ENCODE results near the gene PRKAR1B. TPM values are rescaled to one million over a fixed set of nuclear protein-coding genes. Genes with fewer than 3 reads are reported as not detected.

Gene PRKAR1B
- total RNA-seq, 1 donor from 2014 or later: 19.3 TPM

DNA sequence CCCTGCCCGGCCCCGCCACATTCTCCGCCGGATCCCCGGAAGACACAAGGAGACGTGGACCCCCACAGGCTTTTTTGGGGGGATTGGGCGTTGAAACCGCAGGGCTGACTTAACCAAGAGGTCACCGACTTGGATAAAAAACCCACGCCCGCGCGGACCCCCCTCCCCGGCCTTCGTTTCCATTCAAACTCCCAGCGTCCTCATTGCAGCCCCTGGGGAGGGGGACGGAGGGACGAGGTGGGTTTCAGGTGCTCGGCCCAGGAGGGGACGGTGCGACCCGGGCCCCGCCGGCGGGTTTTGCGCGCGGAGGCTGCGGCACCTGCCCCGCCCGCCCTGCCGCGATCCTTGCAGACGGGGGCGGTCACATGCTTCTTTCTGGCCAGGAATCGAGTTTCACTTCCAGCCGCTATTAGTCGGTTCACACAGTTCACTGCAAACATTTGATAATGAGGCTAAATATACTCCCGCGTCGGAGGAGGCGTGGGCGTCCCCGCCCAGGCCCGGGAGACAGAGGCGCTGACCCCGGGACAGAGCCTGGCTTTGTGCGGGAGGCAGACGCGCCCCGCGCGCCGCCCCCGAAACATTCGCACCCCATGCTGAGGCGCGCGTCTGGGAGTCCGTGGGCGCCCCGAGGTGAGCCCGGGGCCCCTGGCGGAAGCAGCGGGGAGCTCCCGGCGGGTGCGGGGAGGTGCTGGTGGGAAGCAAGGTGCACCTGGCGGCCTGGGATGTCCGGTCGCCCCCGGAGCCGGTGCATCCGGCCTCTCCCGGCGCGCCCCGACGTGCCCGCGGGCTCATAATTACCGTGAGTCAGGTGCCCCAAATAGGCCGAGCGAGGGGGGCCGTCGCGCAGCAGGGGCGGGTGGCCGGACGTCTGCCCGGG, 204.8 kb downstream of the PRKAR1B start:
- Histone ChIP-seq H3K27me3 (ENCODE audit: control insufficient read depth in 3 of 3, insufficient read depth in 3 of 3, low read length in 3 of 3) (peaks cover 0 to 5% (median 0%) of the 10 kb centered on the region in 3 donors), H3K4me1 (ENCODE audit: control insufficient read depth in 3 of 3, insufficient read depth in 3 of 3, low read length in 3 of 3) (peaks cover 6 to 24% (median 16%) of the 10 kb centered on the region in 3 donors), H3K27ac (ENCODE audit: low read depth, low read length) (peak overlapping the region; percentile 36), H3K9me3 (ENCODE audit: control insufficient read depth in 3 of 3, low read length in 3 of 3) (no peaks in the 10 kb centered on the region), H3K4me3 (ENCODE audit: low read length in 3 of 3) (peak overlapping the region; percentile 19 to 66 (median 58)), H3K36me3 (ENCODE audit: control insufficient read depth in 3 of 3, insufficient read depth in 3 of 3, low read length in 3 of 3) (no peaks in the 10 kb centered on the region), H3K9ac (ENCODE audit: low read depth in 1 of 3, low read length in 3 of 3) (peak overlapping the region in 2 of 3 donors; percentile 59 to 71)

DNA sequence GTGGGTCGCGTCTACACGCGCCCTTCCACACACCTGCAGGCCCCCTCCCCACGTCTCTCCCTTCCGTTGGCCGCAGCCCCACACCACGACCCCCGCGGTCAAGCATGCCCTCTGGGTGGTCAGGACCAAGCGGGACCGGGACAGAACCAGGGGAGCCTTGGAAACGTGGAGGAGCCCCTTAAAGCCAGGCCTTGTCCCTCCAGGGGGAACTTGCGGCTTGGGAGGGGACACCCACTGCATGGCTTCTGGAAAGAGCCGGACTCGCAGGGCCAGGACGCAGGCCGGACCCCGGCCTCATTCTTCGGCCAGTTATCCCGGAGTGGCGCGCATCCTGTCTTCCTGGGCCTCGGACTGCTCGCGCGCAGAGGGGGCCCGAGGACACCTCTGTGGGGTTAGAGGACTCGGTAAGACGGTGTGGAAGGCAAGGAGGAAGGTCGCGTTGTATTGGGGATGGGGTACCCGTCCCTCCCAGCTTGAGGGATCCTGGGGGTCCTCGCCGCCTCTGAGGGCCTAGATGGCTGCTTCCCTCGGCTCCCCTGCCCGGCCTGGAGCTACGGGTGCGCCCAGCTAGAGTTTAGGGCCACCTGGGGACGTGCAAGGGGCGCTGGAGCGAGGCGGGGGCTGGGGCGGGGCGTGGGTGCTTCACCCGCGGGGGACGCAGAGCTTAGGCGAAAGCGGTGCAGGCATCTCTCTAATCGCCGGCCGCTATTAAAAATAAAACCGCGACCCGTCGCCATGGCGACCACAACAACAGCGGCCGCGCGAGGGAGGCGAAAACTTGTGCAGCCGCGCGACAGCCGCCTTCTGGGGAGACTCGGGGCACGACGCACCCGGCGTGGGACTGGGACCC, 205.6 kb downstream of the PRKAR1B start:
- Histone ChIP-seq H3K9me3 (ENCODE audit: control insufficient read depth in 3 of 3, low read length in 3 of 3) (no peaks in the 10 kb centered on the region), H3K27me3 (ENCODE audit: control insufficient read depth in 3 of 3, insufficient read depth in 3 of 3, low read length in 3 of 3) (peaks cover 0 to 3% (median 0%) of the 10 kb centered on the region in 3 donors), H3K27ac (ENCODE audit: low read depth, low read length) (no peak overlapping the region), H3K4me1 (ENCODE audit: control insufficient read depth in 3 of 3, insufficient read depth in 3 of 3, low read length in 3 of 3) (peaks cover 6 to 24% (median 18%) of the 10 kb centered on the region in 3 donors), H3K9ac (ENCODE audit: low read depth in 1 of 3, low read length in 3 of 3) (peak overlapping the region in 2 of 3 donors; percentile 59 to 71), H3K36me3 (ENCODE audit: control insufficient read depth in 3 of 3, insufficient read depth in 3 of 3, low read length in 3 of 3) (no peaks in the 10 kb centered on the region), H3K4me3 (ENCODE audit: low read length in 3 of 3) (peak overlapping the region; percentile 19 to 66 (median 58))

GRCh38 chr7:520503-521161, 206.4 kb downstream of the PRKAR1B start:
- Histone ChIP-seq H3K27ac (ENCODE audit: low read depth, low read length) (peak overlapping the region; percentile 70), H3K4me1 (ENCODE audit: control insufficient read depth in 3 of 3, insufficient read depth in 3 of 3, low read length in 3 of 3) (peaks cover 8 to 30% (median 24%) of the 10 kb centered on the region in 3 donors), H3K27me3 (ENCODE audit: control insufficient read depth in 3 of 3, insufficient read depth in 3 of 3, low read length in 3 of 3) (peaks cover 0 to 2% (median 0%) of the 10 kb centered on the region in 3 donors), H3K36me3 (ENCODE audit: control insufficient read depth in 3 of 3, insufficient read depth in 3 of 3, low read length in 3 of 3) (no peaks in the 10 kb centered on the region), H3K4me3 (ENCODE audit: low read length in 3 of 3) (peak overlapping the region in 1 of 3 donors; percentile 29), H3K9ac (ENCODE audit: low read depth in 1 of 3, low read length in 3 of 3) (peak overlapping the region in 1 of 3 donors; percentile 64), H3K9me3 (ENCODE audit: control insufficient read depth in 3 of 3, low read length in 3 of 3) (no peaks in the 10 kb centered on the region)

- no peaks in the 10 kb centered on the region for H3K36me3 ChIP-seq (ENCODE audit: control insufficient read depth in 3 of 3, insufficient read depth in 3 of 3, low read length in 3 of 3)
- H3K4me3 ChIP-seq (ENCODE audit: low read length in 3 of 3): peak within 1 kb of the TSS; percentile 79 to 80 (median 80)
- H3K27ac ChIP-seq (ENCODE audit: low read depth, low read length): peak within 1 kb of the TSS; percentile 91
- H3K4me1 ChIP-seq (ENCODE audit: control insufficient read depth in 3 of 3, insufficient read depth in 3 of 3, low read length in 3 of 3): peaks cover 17 to 39% (median 33%) of the 10 kb centered on the region in 3 donors
- H3K27me3 ChIP-seq (ENCODE audit: control insufficient read depth in 3 of 3, insufficient read depth in 3 of 3, low read length in 3 of 3): peaks cover 0 to 2% (median 0%) of the 10 kb centered on the region in 3 donors
- H3K9me3 ChIP-seq (ENCODE audit: control insufficient read depth in 3 of 3, low read length in 3 of 3): no peaks in the 10 kb centered on the region
- H3K9ac ChIP-seq (ENCODE audit: low read depth in 1 of 3, low read length in 3 of 3): peak within 1 kb of the TSS; percentile 84 to 92 (median 87)
Observed at GRCh38 chr7:519484-520390, 207.3 kb downstream of the PRKAR1B start, which contains the start of gene PDGFA. TSS of gene PDGFA (minus strand) at chr7:519846. CDS start at chr7:519001, 845 bp downstream.

DNA sequence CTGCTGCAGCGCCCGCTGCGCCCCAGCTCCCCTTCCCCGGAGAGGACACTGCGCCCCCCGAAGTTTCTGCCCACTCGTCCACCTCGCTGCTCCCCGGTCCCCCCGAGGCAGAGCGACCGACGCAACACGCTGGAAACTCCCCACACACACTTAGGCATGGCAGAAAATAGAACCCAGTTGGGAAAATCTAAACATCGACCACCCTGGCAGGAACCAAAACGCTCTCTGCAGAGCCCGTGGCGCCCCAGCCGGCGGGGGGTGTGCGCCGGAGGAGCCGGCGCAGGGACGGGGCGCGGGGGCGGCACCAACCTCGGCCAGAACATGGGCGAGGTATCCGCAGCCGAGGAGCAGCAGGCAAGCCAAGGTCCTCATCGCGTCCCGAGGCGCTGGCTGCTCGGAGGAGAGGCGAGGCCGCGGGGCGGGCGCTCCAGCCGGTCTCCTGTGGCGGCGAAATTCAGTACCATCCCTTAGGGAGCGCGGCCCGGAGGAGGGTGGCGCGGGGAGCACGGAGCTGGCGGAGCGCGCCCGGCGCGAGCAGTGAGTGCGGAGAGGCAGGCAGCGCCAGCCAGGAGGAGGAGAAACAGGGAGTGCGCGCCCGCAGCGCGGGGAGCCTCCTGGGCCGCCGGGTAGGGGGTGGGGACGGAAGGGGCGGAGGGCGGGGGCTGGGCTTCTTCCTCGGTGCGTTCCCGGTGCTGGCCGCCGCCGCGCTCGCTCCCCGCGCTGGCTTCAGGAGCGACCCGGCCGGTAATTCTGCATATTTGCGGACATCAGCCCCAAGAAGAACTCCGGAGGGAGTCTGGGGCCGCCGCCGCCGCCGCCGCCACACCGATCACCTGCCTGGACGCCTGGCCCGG, 208.2 kb downstream of the PRKAR1B start:
- peak overlapping the region; percentile 91 for H3K27ac ChIP-seq (ENCODE audit: low read depth, low read length)
- peak overlapping the region; percentile 79 to 80 (median 80) for H3K4me3 ChIP-seq (ENCODE audit: low read length in 3 of 3)
- no peaks in the 10 kb centered on the region for H3K36me3 ChIP-seq (ENCODE audit: control insufficient read depth in 3 of 3, insufficient read depth in 3 of 3, low read length in 3 of 3)
- H3K9me3 ChIP-seq (ENCODE audit: control insufficient read depth in 3 of 3, low read length in 3 of 3): no peaks in the 10 kb centered on the region
- peaks cover 26 to 47% (median 41%) of the 10 kb centered on the region in 3 donors for H3K4me1 ChIP-seq (ENCODE audit: control insufficient read depth in 3 of 3, insufficient read depth in 3 of 3, low read length in 3 of 3)
- peak overlapping the region; percentile 84 to 92 (median 87) for H3K9ac ChIP-seq (ENCODE audit: low read depth in 1 of 3, low read length in 3 of 3)
- peaks cover 0 to 2% (median 0%) of the 10 kb centered on the region in 3 donors for H3K27me3 ChIP-seq (ENCODE audit: control insufficient read depth in 3 of 3, insufficient read depth in 3 of 3, low read length in 3 of 3)

- Histone ChIP-seq H3K9ac (ENCODE audit: low read depth in 1 of 3, low read length in 3 of 3) (peak overlapping the region; percentile 87 to 92 (median 92)), H3K9me3 (ENCODE audit: control insufficient read depth in 3 of 3, low read length in 3 of 3) (no peaks in the 10 kb centered on the region), H3K27me3 (ENCODE audit: control insufficient read depth in 3 of 3, insufficient read depth in 3 of 3, low read length in 3 of 3) (peaks cover 0 to 2% (median 0%) of the 10 kb centered on the region in 3 donors), H3K4me1 (ENCODE audit: control insufficient read depth in 3 of 3, insufficient read depth in 3 of 3, low read length in 3 of 3) (peaks cover 26 to 56% (median 48%) of the 10 kb centered on the region in 3 donors), H3K27ac (ENCODE audit: low read depth, low read length) (peak overlapping the region; percentile 91), H3K4me3 (ENCODE audit: low read length in 3 of 3) (peak overlapping the region; percentile 79 to 80 (median 80)), H3K36me3 (ENCODE audit: control insufficient read depth in 3 of 3, insufficient read depth in 3 of 3, low read length in 3 of 3) (no peaks in the 10 kb centered on the region)
Observed at GRCh38 chr7:517774-518629, 209.1 kb downstream of the PRKAR1B start.

GRCh38 chr7:516606-517456, 210.2 kb downstream of the PRKAR1B start:
- Histone ChIP-seq H3K4me3 (ENCODE audit: low read length in 3 of 3) (peak overlapping the region; percentile 23 to 80 (median 79)), H3K27me3 (ENCODE audit: control insufficient read depth in 3 of 3, insufficient read depth in 3 of 3, low read length in 3 of 3) (peaks cover 0 to 2% (median 0%) of the 10 kb centered on the region in 3 donors), H3K4me1 (ENCODE audit: control insufficient read depth in 3 of 3, insufficient read depth in 3 of 3, low read length in 3 of 3) (peaks cover 26 to 53% (median 48%) of the 10 kb centered on the region in 3 donors), H3K9me3 (ENCODE audit: control insufficient read depth in 3 of 3, low read length in 3 of 3) (no peaks in the 10 kb centered on the region), H3K36me3 (ENCODE audit: control insufficient read depth in 3 of 3, insufficient read depth in 3 of 3, low read length in 3 of 3) (no peaks in the 10 kb centered on the region), H3K9ac (ENCODE audit: low read depth in 1 of 3, low read length in 3 of 3) (peak overlapping the region; percentile 70 to 92 (median 72)), H3K27ac (ENCODE audit: low read depth, low read length) (peak overlapping the region; percentile 91)
